ENCODE results near the gene ROBO1. TPM values are rescaled to one million over a fixed set of nuclear protein-coding genes. Genes with fewer than 3 reads are reported as not detected.

ROBO1 gene
- total RNA-seq, 1 experiment from 2014 or later = 34.5 TPM

- Histone ChIP-seq H3K4me3 (ENCODE audit: insufficient read depth, low read depth, low read length) (no peak overlapping the region), H3K27me3 (ENCODE audit: control insufficient read depth, insufficient read depth, low read length) (no peaks in the 10 kb centered on the region), H3K36me3 (replicated peaks; ENCODE audit: control insufficient read depth, insufficient read depth, low read length) (no peaks in the 10 kb centered on the region)
- no peak for DNase-seq
Observed at GRCh38 chr3:78927759-78928158, 840.0 kb downstream of the ROBO1 start.

GRCh38 chr3:78926523-78926922, 841.3 kb downstream of the ROBO1 start:
- no peak for DNase-seq
- H3K36me3 ChIP-seq (replicated peaks; ENCODE audit: control insufficient read depth, insufficient read depth, low read length) = no peaks in the 10 kb centered on the region
- no peaks in the 10 kb centered on the region for H3K27me3 ChIP-seq (ENCODE audit: control insufficient read depth, insufficient read depth, low read length)
- no peak overlapping the region for H3K4me3 ChIP-seq (ENCODE audit: insufficient read depth, low read depth, low read length)

DNA sequence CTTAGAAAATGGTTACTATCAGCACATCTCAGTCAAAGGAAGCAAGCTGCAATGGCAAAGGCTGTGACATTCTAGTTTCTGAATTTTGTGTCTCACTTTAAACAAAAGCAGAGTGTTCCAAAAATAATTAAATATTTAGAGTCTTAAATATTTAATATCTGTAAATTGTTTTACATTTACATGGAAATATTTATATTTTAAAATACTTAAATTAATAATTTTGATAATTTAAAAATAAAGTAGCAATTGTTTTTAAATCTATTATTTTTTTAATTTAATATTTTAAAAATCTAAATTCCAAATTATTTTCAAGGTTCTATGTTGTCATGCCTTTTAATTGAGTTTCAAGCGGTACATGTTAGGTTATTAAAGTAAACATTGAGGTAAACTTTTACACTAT, 843.1 kb downstream of the ROBO1 start:
- Histone ChIP-seq H3K36me3 (replicated peaks; ENCODE audit: control insufficient read depth, insufficient read depth, low read length) (no peaks in the 10 kb centered on the region), H3K4me3 (ENCODE audit: insufficient read depth, low read depth, low read length) (no peak overlapping the region), H3K27me3 (ENCODE audit: control insufficient read depth, insufficient read depth, low read length) (no peaks in the 10 kb centered on the region)
- no peak for DNase-seq

DNA sequence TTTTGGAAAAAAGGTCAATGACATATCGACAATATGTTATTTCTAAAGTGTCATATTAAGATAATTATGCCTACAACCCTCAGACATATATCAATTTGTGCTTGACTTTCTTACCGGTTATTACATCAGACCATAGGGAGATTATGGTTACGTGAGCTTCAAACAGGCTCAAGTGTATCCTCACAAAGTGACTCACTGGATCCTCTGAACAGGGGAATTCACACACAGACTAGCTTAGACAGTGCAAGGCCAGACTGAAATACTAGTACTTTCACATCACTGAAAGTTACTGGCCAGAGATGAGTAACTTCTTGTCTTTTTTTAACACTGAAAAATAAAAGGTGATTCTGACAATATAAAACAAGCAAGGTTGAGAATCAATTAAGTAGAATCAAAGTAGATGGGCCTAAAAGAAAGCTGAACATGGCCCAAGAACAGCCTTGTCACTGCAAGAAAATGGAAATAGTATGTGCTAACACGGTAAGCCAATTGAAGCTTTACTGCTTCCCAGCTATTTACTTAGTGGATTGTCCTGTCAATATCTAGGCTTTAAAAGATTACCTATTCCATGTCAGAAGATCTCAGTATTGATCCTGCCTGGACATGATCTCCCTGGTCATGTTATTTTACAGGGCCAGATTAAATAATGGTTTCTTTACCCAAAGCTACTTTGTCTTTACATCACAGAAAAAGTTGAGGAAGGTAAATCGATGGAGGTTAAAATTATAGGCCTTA, 848.6 kb downstream of the ROBO1 start:
- no peak for DNase-seq
- Histone ChIP-seq H3K4me3 (ENCODE audit: insufficient read depth, low read depth, low read length) (no peak overlapping the region), H3K27me3 (ENCODE audit: control insufficient read depth, insufficient read depth, low read length) (no peaks in the 10 kb centered on the region), H3K36me3 (replicated peaks; ENCODE audit: control insufficient read depth, insufficient read depth, low read length) (no peaks in the 10 kb centered on the region)

GRCh38 chr3:78918361-78919020, 849.3 kb downstream of the ROBO1 start:
- no peak overlapping the region for H3K4me3 ChIP-seq (ENCODE audit: insufficient read depth, low read depth, low read length)
- no peak for DNase-seq
- H3K36me3 ChIP-seq (replicated peaks; ENCODE audit: control insufficient read depth, insufficient read depth, low read length) = no peaks in the 10 kb centered on the region
- no peaks in the 10 kb centered on the region for H3K27me3 ChIP-seq (ENCODE audit: control insufficient read depth, insufficient read depth, low read length)

GRCh38 chr3:78917536-78917935, 850.3 kb downstream of the ROBO1 start:
- Histone ChIP-seq H3K27me3 (ENCODE audit: control insufficient read depth, insufficient read depth, low read length) (no peaks in the 10 kb centered on the region), H3K4me3 (ENCODE audit: insufficient read depth, low read depth, low read length) (no peak overlapping the region), H3K36me3 (replicated peaks; ENCODE audit: control insufficient read depth, insufficient read depth, low read length) (no peaks in the 10 kb centered on the region)
- no peak for DNase-seq

GRCh38 chr3:78913711-78914110, 854.1 kb downstream of the ROBO1 start:
- no peaks in the 10 kb centered on the region for H3K36me3 ChIP-seq (replicated peaks; ENCODE audit: control insufficient read depth, insufficient read depth, low read length)
- H3K4me3 ChIP-seq (ENCODE audit: insufficient read depth, low read depth, low read length) = no peak overlapping the region
- H3K27me3 ChIP-seq (ENCODE audit: control insufficient read depth, insufficient read depth, low read length) = no peaks in the 10 kb centered on the region
- no peak for DNase-seq

- no peak overlapping the region for H3K4me3 ChIP-seq (ENCODE audit: insufficient read depth, low read depth, low read length)
- no peak for DNase-seq
- H3K36me3 ChIP-seq (replicated peaks; ENCODE audit: control insufficient read depth, insufficient read depth, low read length) = no peaks in the 10 kb centered on the region
- no peaks in the 10 kb centered on the region for H3K27me3 ChIP-seq (ENCODE audit: control insufficient read depth, insufficient read depth, low read length)
Observed at GRCh38 chr3:78912687-78913086, 855.1 kb downstream of the ROBO1 start.

GRCh38 chr3:78912259-78912658, 855.5 kb downstream of the ROBO1 start:
- H3K27me3 ChIP-seq (ENCODE audit: control insufficient read depth, insufficient read depth, low read length) = no peaks in the 10 kb centered on the region
- H3K36me3 ChIP-seq (replicated peaks; ENCODE audit: control insufficient read depth, insufficient read depth, low read length) = no peaks in the 10 kb centered on the region
- H3K4me3 ChIP-seq (ENCODE audit: insufficient read depth, low read depth, low read length) = no peak overlapping the region
- no peak for DNase-seq

DNA sequence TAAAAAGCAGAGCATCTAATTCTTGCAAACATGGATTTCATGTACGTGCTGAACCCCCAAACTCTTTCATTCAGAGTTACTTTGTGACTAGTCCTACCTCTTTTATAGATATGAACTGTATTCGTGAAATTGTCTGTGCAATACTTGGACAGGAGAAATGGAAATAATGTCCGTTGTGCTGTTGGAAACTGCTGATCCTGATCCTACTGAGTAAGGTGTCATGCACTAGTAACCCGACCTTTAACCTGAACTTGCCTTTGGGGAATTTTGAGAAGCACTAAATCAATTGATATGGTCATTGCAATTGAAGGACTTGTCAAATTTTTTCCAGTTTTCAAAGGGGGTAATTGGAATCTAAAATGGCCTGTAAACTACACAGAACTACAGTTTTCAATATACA, 856.4 kb downstream of the ROBO1 start:
- Histone ChIP-seq H3K4me3 (ENCODE audit: insufficient read depth, low read depth, low read length) (no peak overlapping the region), H3K36me3 (replicated peaks; ENCODE audit: control insufficient read depth, insufficient read depth, low read length) (no peaks in the 10 kb centered on the region), H3K27me3 (ENCODE audit: control insufficient read depth, insufficient read depth, low read length) (no peaks in the 10 kb centered on the region)
- no peak for DNase-seq

- no peak overlapping the region for H3K4me3 ChIP-seq (ENCODE audit: insufficient read depth, low read depth, low read length)
- no peaks in the 10 kb centered on the region for H3K27me3 ChIP-seq (ENCODE audit: control insufficient read depth, insufficient read depth, low read length)
- H3K36me3 ChIP-seq (replicated peaks; ENCODE audit: control insufficient read depth, insufficient read depth, low read length) = no peaks in the 10 kb centered on the region
- DNase-seq = no peak
Observed at GRCh38 chr3:78908236-78908635, 859.6 kb downstream of the ROBO1 start.

GRCh38 chr3:78907367-78907766, 860.4 kb downstream of the ROBO1 start:
- no peaks in the 10 kb centered on the region for H3K27me3 ChIP-seq (ENCODE audit: control insufficient read depth, insufficient read depth, low read length)
- no peaks in the 10 kb centered on the region for H3K36me3 ChIP-seq (replicated peaks; ENCODE audit: control insufficient read depth, insufficient read depth, low read length)
- no peak overlapping the region for H3K4me3 ChIP-seq (ENCODE audit: insufficient read depth, low read depth, low read length)
- DNase-seq = no peak

- H3K4me3 ChIP-seq (ENCODE audit: insufficient read depth, low read depth, low read length) = no peak overlapping the region
- no peak for DNase-seq
- no peaks in the 10 kb centered on the region for H3K36me3 ChIP-seq (replicated peaks; ENCODE audit: control insufficient read depth, insufficient read depth, low read length)
- H3K27me3 ChIP-seq (ENCODE audit: control insufficient read depth, insufficient read depth, low read length) = no peaks in the 10 kb centered on the region
Observed at GRCh38 chr3:78906930-78907329, 860.9 kb downstream of the ROBO1 start.

GRCh38 chr3:78906245-78906644, 861.6 kb downstream of the ROBO1 start:
- Histone ChIP-seq H3K4me3 (ENCODE audit: insufficient read depth, low read depth, low read length) (no peak overlapping the region), H3K36me3 (replicated peaks; ENCODE audit: control insufficient read depth, insufficient read depth, low read length) (no peaks in the 10 kb centered on the region), H3K27me3 (ENCODE audit: control insufficient read depth, insufficient read depth, low read length) (no peaks in the 10 kb centered on the region)
- no peak for DNase-seq

DNA sequence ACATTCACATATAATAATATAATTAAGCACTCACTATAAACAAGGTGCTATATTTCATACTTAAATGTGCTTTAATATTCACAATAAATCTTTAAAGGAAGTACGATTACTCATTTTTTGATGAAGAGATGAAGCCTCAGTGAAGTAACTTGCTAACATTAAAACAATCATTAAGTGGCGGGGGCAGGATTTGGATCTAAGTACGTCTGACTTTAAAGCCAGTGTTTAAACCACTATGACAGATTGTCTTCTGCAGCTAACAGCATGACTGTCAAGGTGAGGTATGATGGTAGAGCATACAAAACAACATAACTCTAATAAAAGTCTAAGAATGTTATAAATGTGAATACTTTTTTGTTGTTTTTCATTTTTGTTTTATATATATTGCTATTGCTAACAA, 862.1 kb downstream of the ROBO1 start:
- Histone ChIP-seq H3K4me3 (ENCODE audit: insufficient read depth, low read depth, low read length) (no peak overlapping the region), H3K27me3 (ENCODE audit: control insufficient read depth, insufficient read depth, low read length) (no peaks in the 10 kb centered on the region), H3K36me3 (replicated peaks; ENCODE audit: control insufficient read depth, insufficient read depth, low read length) (no peaks in the 10 kb centered on the region)
- DNase-seq = no peak

Data from H7 (cell line).